ENCODE results near the gene TEX50.
"Not testable (repeated sequence)": the region's sequence is repeated elsewhere in the genome, so short reads cannot be mapped to it uniquely, and the experiment has no call there.

Gene TEX50

GRCh38 chr1:173661763-173662162 lies 26.6 kb downstream of the TEX50 start:
- DNase-seq (ENCODE audit: low read depth in 2 of 2) = no peak

- no peak for DNase-seq (ENCODE audit: low read depth in 2 of 2)
Observed at GRCh38 chr1:173663159-173663558, 28.0 kb downstream of the TEX50 start.

- DNase-seq (ENCODE audit: low read depth in 2 of 2) = no peak
Observed at GRCh38 chr1:173666646-173667045, 31.5 kb downstream of the TEX50 start.

GRCh38 chr1:173669491-173669941 lies 34.4 kb downstream of the TEX50 start, which contains the start of gene ANKRD45:
Gene ANKRD45, minus strand, starts transcription at chr1:173669851. Its CDS starts 10,433 bp downstream, at chr1:173659418.
- peak; percentile 3 to 7 for DNase-seq (ENCODE audit: low read depth in 2 of 2)

GRCh38 chr1:173674496-173674895 lies 39.4 kb downstream of the TEX50 start:
- not testable (repeated sequence) for DNase-seq (ENCODE audit: low read depth in 2 of 2)

GRCh38 chr1:173680152-173680551 lies 45.0 kb downstream of the TEX50 start:
- DNase-seq (ENCODE audit: low read depth in 2 of 2) = not testable (repeated sequence)

GRCh38 chr1:173682184-173682583 lies 47.0 kb downstream of the TEX50 start:
- DNase-seq (ENCODE audit: low read depth in 2 of 2) = no peak

GRCh38 chr1:173683838-173684237 lies 48.7 kb downstream of the TEX50 start:
- not testable (repeated sequence) for DNase-seq (ENCODE audit: low read depth in 2 of 2)

GRCh38 chr1:173685121-173685520 lies 50.0 kb downstream of the TEX50 start:
- not testable (repeated sequence) for DNase-seq (ENCODE audit: low read depth in 2 of 2)

All from stimulated activated CD4-positive, alpha-beta T cell treated with anti-CD3 and anti-CD28 coated beads, Interleukin-15, amount 100 ng/mL, for 48 hours (primary cell).